Raji (cell line): ENCODE measurements around the gene ARHGEF19.
A peak's percentile ranks its signal among the peaks of the same experiment; 100 is the strongest.

Experiments used
- POLR2A ChIP-seq: IDR thresholded peaks from 2 replicates; pipeline ENCODE4 v1.6.1; 2011; ENCODE audit warnings: low read depth, low read length, control low read depth; ENCODE audit not compliant: insufficient read depth

ARHGEF19 gene

DNA sequence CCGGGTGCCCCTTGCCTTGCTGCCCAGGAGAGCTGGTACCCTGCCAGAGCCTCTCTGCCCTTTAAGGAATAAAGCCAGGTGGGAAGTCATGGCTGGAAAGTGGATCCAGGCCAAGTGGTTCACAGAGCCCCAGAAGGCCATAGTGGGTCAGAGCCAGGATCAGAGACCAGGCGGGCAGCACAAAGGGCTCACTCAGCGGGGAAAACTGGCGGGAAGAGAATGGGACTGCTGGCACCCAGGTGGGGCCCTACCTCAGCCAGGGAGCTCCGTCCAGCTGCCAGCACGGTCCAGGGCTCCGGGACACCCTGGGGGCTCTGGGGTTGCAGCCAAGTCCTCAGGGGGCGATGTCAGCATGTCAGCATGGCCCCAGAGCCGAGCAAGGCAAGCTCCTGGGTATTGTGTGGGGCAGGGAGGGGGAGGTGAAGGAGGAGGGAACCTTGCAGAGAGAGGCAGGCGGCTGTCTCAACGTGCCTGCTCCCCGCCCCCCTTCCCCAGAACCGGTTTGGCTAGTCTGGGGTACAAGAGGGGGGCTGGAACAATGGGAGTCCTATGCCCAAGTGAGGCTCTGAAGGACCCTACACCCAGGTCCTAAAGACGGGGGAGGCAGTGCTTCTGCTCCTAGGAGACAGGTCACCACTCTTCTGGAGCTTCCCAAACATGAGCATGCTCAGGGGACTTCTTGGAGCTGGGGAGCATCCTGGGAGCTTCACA is at the start of gene ARHGEF19:
Gene ARHGEF19, minus strand, starts transcription at position 402 of the 711 bp plus-strand sequence. CDS start 3,598 bp downstream, outside the sequence.
- TF ChIP-seq POLR2A, result no peak

DNA sequence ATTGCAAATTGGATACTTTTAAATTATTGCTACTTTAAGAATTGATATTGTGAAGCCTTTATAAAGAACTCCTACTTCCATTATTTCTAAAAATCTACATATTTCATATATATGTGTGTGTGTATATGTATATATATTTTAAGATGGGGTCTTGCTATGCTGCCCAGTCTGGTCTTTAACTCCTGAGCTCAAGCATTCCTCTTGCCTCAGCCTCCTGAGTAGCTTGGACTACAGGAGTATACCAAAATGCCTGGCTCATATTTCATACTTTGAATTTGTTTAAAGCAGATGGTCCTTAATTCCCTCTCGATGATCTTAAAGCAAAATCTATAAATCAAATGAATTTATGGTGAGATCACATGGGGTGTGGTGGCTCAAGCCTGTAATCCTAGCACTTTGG is 49.6 kb upstream of the ARHGEF19 start:
- no peak for TF ChIP-seq POLR2A

DNA sequence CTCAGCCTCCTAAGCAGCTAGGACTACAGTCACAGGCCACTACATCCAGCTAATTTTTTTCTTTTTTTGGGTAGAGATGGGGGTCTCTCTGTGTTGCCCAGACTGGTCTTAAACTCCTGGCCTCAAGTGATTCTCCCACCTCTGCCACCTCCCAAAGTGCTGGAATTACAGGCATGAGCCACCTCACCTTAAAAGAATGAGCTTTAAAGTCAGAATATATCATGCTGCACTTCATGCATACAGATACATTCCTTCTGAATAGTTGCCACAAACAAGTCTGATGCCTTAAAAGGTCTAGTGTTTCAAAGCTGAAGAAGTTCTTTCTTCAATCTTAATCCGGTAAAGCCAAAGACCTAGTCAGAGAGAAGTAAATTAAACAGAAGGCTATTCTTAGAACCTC is 48.4 kb upstream of the ARHGEF19 start:
- no peak for TF ChIP-seq POLR2A

DNA sequence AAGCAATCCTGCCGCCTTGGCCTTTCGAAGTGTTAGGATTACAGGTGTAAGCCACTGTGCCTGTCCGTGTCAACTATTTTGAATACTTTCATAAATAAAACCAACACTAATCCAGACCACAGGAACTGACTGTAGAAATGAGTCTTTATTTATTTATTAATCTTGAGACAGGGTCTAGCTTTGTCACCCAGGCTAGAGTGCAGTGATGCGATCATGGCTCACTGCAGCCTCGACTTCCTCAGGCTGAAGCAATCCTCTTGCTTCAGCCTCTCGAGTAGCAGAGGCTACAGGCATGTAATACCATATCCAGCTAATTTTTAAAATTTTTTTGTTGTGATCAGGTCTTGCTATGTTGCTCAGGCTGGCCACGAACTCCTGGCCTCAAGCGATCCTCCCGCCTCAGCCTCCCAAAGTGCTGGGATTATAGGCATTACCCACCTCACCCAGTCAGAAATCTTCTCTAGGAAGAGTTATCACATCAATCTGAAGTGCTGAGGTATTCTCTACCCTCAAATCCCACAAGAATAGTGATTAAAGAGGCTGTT is 46.2 kb upstream of the ARHGEF19 start:
- no peak for TF ChIP-seq POLR2A

- TF ChIP-seq POLR2A, result no peak
Measured at GRCh38 chr1:16257968-16258367, 45.5 kb upstream of the ARHGEF19 start.

- TF ChIP-seq POLR2A, result no peak
Measured at GRCh38 chr1:16256478-16256877, 44.0 kb upstream of the ARHGEF19 start.

- no peak for TF ChIP-seq POLR2A
Measured at GRCh38 chr1:16254263-16254928, 41.9 kb upstream of the ARHGEF19 start.

DNA sequence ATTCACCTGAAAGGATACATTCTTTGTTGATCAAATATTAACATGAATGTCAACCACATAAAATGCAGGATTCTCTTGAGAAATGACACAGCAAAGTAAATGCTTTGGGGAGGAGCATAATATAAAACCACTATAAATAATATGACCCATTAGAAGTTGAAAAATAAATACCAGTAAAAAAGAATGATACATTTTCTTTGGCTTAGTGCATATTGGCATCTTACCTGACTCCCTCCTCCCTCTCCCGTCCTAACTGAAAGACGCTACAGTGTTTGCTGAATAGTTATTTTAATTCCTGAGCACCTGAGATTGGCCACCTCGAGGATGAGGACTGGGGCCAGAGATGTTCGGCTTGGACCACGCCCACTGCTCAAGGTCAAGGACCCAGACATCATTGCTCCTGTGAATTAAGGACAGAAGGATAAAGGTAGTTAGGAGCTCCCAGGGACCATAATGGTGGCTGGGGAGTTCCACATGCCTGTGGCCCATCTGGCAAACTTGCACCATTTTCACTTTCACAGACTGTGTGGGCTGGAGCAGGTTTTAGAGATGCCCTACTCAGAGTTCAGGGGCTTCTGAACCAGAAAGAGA is 41.0 kb upstream of the ARHGEF19 start:
- TF ChIP-seq POLR2A, result no peak

GRCh38 chr1:16252912-16253311 is 40.5 kb upstream of the ARHGEF19 start:
- no peak for TF ChIP-seq POLR2A

DNA sequence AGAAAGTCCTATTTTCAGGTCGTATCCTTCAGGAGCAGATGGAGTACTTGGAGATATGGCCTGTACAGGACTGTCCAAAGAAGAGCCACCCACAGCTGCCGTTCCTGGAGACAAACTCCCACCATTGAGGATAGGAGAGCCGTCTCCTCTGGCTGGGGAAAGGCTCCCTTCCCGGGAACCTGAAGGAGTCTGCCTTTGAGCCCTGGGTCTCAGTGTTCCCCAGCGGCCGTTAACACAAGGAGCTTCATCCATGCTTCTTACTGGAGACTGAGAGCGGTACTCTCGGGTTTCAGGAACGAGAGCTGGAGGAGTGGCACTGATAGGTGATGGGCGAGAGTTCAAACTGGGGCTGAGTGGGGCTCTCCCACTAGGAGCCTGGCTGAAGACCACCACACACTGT is 38.9 kb upstream of the ARHGEF19 start:
- no peak for TF ChIP-seq POLR2A

DNA sequence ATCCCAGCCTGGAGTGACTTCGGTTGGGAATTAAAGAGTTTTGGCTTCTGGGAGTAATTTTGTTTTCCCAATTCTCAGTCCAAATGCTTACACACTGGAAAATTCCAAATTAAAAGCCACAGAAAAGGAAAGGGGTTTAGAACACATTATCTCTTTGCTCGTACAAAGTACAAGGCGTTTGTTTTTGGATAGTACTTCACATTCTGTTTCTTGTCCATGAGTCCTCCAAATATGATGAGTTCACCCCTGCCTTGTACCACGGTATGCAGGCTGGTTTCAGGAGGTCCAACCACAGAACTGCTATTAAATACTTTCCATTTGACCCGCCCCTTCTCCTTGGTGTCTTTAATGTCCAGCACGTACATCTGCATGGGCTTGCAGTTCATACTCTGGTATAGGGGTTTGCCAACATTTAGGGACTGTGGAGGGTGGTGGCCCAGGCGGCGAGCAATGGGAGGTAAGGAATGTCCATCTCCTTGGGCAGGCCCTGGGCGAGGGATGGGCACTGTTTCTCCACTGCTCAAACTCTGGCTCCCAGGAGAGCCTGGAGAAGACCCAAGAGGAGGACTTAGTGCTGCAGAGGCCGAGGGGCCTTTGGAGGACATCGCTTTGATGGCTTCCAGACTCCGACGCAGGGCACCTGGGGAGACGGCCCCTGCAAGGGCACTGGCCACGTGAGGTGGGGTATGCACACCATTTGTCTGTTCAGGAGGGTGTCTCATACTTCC is 38.2 kb upstream of the ARHGEF19 start:
- TF ChIP-seq POLR2A, result no peak

- TF ChIP-seq POLR2A, result no peak
Measured at GRCh38 chr1:16249596-16250241, 37.3 kb upstream of the ARHGEF19 start.

DNA sequence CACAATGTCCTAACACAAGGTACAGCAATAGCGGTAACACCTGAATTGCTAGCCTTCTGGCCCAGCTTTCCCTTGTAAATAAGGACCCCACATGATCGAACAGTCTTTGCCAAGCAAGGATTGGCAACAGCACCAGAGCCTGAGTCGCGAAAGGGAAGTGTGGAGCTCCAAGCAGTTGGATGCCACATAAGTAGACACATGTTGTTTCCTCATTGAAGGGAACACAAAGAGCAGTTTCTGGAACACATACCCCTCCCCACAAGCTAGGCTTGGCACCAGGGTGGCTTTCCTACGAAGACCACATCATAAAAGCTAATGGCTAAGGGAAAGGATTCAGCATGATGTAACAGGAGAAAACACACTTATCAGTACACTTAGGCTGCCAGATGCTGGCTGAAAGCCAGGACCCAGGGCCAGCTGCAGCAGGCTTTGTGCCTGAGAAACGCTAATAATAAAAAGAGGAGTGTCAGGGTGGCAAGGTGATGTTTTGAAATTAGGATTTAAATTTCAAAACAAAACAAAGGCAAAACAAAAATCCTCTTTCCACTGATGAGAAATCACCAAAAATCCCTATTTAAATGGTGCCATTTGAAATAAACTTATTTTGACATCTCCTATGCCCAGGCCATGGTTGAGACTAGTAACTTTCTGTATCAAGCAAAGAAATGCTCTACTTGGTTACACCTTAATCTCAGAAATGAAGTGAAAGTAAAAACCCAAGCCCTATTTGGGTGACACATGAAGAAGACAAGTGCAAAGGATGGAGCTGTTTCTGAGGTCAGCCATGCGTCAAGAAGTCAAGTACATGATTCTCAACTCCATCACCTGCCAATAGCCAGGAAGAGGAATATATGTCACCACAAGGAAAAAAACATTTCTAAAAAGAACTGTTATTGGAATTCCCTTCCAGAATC is 36.4 kb upstream of the ARHGEF19 start:
- TF ChIP-seq POLR2A, result 0 out of 2 replicates have a peak, but pooled peaks have one; percentile 14

DNA sequence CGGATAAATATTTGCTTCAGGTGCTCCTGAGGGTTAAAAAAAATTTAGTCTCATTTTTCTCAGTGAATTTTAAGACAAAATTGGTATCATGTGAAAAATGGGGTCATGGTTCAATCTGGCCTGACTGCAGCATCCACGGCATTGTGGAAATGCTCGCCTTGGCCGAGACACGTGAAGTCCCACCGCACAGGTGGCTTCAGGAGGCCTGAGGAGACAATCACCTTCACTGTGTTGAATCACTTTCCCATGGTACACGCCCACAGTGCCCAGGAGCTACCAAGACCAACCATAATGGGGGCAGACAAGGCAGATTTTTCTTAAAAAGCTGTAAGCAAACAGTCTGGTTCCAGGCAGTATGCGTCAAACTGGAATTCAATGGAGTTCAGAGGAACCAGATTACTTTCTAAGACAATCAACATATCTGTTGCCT is 35.6 kb upstream of the ARHGEF19 start:
- TF ChIP-seq POLR2A, result no peak

DNA sequence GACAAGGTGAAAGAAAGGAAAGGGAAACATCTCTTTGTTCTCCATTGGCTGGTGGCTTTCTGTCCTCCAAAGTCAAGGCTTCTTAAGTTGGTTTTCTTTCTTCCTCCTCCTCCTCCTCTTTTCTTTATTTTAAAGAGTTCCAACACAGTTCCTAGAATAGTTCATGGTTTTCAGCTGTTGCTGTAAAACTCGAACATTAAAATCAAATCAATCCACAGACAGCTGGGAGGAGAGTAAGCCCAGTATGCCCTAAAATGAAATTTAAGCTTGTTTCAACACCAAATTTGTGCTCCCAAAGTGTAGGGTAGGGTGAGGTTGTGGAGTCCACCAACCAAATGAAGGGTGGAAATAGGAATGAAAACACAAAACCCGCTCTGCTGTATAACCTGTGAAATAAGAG is 35.0 kb upstream of the ARHGEF19 start:
- no peak for TF ChIP-seq POLR2A
